Lower leg skin (tissue), 3 donors: ENCODE measurements around the gene SEC16A.

Source experiments
- CTCF ChIP-seq, 3 donors: fragments of 450-650 bp; IDR thresholded peaks; one replicate each; pipeline ENCODE4 v1.5.1; 2016; ENCODE audit warnings: antibody characterized with exemption in 3 of 3, mild to moderate bottlenecking in 3 of 3, moderate library complexity in 2 of 3
- POLR2A ChIP-seq, 2 donors: fragments of 450-650 bp; IDR thresholded peaks; one replicate each; pipeline ENCODE4 v1.6.1; 2016 to 2017; ENCODE audit warnings: antibody characterized with exemption in 2 of 2, mild to moderate bottlenecking in 1 of 2, moderate library complexity in 1 of 2

DNA sequence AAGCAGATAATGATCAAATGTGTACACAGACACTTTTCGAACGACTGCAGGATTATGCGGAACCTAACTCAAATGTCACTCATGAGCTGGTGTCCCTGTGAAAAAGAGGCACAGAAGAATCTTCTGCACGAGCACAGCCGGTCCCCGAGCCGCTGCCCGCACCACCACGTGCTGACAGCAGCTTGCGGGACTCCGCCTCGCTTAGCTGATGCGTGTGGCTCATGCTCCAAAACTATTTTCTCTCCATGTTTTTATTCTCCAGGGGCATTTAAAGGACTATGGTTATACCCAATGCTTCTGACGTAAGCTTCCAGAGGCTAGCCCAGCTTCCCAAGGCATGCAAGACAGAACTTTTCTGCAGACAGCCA lies 9.5 kb downstream of the SEC16A start:
- TF ChIP-seq CTCF (IDR thresholded peaks at IDR 0.05), result no peak
- no peak for TF ChIP-seq POLR2A (IDR thresholded peaks at IDR 0.05)
